ENCODE data around the gene DNM1. TPM values are rescaled to one million over a fixed set of nuclear protein-coding genes. Genes with fewer than 3 reads are reported as not detected.
A peak's percentile ranks its signal among the peaks of the same experiment; 100 is the strongest.

Gene DNM1
- total RNA-seq (2014; rRNA removed; shearing (Covaris generic)) = 5.5 and 6.1 TPM in 2 replicates

DNA sequence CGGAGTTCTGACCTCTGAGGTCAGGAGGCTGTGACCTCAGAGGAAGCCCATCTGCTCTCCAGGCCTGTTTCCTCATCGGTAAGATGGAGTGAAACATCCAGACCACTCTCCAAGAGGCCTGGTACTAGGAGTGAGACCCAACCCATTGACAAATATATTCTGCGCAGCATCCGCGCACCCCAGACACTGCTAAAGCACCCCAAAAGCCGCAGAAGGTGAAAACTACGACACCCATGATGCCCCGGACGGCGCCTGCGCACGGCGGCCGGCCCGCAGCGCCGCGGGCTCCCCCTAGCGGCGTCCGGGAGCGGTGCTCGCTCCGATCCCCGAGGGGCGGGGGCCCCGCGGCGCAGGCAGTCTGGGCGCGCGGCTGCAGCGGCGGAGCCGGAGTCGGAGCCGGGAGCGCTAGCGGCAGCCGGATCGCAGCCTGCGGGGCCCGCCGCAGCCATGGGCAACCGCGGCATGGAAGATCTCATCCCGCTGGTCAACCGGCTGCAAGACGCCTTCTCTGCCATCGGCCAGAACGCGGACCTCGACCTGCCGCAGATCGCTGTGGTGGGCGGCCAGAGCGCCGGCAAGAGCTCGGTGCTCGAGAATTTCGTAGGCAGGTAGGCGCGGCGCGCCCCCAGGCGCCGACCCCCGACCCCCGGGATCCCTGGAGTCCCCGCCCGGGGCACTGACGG, at the start of gene DNM1:
Gene DNM1, plus strand, starts transcription at position 356 of the 683 bp plus-strand sequence. Its CDS starts 92 bp downstream, at position 448.
- peak; percentile 75 for DNase-seq (ENCODE audit: low spot score)
- in situ Hi-C loops (cut with HindIII; ENCODE audit: low sequenced_read_pairs) = no loop called here

- in situ Hi-C loops (cut with HindIII; ENCODE audit: low sequenced_read_pairs) = no loop called here
- DNase-seq (ENCODE audit: low spot score) = no peak
Measured at GRCh38 chr9:128153947-128154695, 49.1 kb upstream of the DNM1 start.

DNA sequence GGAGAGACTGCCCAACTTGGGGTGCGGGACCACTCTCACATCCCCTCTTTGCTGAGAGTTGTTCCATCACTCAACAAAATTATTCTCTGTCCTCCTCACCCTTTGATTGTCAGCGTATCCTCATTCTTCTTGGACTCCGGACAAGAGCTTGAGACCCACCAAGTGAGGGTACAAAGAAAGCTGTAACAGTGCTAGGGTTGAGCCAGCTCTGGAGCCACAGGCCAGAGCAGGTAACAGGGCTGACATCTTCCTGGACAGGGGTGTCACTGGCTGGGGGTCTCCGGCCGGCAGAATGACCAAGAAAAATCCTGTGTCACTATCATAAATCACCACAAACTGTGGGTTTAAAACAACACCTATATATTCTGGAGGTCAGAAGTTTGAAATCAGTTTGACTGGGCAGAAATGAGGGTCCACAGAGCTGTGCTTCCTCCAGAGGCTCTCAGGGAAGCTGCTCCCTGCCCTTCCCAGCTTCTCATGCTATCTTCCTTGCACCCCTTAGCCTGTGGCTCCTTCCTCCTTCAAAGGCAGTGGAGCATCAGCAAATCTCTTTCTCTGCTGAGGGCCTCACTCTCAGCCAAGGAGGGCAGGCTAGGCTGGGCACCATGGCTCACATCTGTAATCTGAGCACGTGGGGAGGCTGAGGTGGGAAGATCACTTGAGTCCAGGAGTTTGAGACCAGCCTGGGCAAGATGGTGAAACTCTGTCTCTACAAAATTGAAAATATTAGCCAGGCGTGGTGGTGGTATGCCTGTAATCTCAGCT, 47.3 kb upstream of the DNM1 start:
- no peak for DNase-seq (ENCODE audit: low spot score)
- in situ Hi-C loops (cut with HindIII; ENCODE audit: low sequenced_read_pairs) = no loop called here

GRCh38 chr9:128159522-128159783, 43.7 kb upstream of the DNM1 start:
- in situ Hi-C loops (cut with HindIII; ENCODE audit: low sequenced_read_pairs) = no loop called here
- DNase-seq (ENCODE audit: low spot score) = no peak

DNA sequence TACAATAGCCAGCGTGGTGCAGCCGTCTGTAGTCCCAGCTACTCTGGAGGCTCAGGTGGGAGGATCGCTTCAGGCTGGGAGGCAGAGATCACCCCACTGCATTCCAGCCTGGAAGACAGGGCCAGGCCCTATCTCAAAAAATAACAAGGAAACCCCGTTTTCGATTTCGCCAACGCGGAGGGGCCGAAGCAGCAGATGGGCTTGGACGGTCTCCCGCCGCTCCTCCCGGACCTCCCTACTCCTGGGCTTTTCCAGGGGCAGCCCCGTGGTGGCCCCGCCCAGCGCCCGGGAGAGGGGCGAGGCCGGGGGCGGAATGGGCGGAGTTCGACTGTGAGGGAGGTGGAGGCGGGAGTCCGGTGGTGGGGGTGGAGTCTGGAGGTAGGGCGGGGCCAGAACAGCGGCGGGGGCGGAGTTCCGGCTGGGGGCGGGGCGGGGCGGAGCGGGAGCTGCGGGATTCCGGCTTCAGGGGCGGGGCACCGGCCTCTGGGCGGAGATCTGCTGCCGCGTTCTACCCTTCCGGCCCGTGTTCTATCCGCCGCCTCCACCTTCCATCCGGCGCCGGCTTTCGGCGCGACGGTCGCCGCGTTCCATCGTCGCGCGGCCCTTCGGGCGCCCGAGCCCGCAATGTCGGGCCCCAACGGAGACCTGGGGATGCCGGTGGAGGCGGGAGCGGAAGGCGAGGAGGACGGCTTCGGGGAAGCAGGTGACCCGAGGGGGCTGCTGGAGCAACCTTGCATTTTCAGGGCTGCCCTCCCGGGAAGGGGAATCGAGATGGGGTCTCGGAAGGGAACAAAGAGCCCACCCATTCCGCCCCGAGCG, 43.2 kb upstream of the DNM1 start, which contains the start of gene BBLN:
Gene BBLN, plus strand, starts transcription at position 482 of the 819 bp plus-strand sequence. Its CDS starts 143 bp downstream, at position 625.
- peak; percentile 95 for DNase-seq (ENCODE audit: low spot score)
- in situ Hi-C loops (cut with HindIII; ENCODE audit: low sequenced_read_pairs) = no loop called here

DNA sequence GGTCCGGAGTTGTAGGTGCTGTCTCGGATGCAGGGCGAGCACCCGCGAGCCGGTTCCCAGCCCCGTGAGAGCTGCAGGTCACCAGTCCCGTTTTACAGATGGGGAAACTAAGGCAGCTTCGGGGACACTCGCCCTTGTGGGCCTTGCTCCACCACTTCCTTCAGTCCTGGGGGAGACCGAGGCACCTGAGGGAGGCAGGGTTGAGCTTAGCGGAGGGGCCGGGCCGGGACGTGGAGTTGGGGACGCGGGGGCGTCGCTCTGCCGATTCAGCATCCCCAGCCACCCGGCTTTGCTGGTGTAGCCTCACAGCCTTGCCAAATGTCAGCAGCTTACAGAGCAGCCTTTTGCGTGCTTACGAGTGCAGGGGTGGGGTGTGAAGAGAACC, 42.6 kb upstream of the DNM1 start:
- in situ Hi-C loops (cut with HindIII; ENCODE audit: low sequenced_read_pairs) = no loop called here
- peak; percentile 33 for DNase-seq (ENCODE audit: low spot score)

DNA sequence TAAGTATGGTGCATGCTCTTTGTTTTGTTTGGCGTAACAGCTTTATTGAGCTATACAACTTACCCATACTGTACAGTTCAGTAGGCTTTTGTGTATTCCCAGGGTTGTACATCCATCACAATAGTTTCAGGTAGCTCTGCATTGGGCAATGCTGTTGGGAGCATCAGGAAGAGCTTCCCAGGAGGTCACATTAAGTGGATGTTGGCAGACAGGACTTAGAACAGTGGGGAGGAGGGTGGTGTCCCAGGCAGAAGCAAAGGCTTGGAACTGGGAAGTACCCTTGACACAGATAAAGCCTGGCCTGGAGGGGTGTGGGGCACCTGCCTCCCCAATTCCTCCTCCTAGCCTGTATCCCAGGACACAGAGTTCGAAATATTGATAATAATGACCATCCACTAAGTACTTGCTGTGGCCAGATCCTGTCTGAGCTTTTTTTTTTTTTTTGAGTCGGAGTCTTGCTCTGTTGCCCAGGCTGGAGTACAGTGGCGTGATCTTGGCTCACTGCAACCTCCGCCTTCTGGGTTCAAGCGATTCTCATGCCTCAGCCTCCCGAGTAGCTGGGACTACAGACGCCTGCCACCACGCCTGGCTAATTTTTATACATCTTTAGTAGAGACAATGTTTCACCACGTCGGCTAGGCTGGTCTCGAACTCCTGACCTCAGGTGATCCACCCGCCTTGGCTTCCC, 41.8 kb upstream of the DNM1 start:
- in situ Hi-C loops (cut with HindIII; ENCODE audit: low sequenced_read_pairs) = no loop called here
- peak; percentile 39 for DNase-seq (ENCODE audit: low spot score)

GRCh38 chr9:128162215-128163026, 40.8 kb upstream of the DNM1 start:
- DNase-seq (ENCODE audit: low spot score) = peak; percentile 32
- in situ Hi-C loops (cut with HindIII; ENCODE audit: low sequenced_read_pairs) = no loop called here

GRCh38 chr9:128163027-128163515, 40.1 kb upstream of the DNM1 start:
- DNase-seq (ENCODE audit: low spot score) = no peak
- in situ Hi-C loops (cut with HindIII; ENCODE audit: low sequenced_read_pairs) = no loop called here

DNA sequence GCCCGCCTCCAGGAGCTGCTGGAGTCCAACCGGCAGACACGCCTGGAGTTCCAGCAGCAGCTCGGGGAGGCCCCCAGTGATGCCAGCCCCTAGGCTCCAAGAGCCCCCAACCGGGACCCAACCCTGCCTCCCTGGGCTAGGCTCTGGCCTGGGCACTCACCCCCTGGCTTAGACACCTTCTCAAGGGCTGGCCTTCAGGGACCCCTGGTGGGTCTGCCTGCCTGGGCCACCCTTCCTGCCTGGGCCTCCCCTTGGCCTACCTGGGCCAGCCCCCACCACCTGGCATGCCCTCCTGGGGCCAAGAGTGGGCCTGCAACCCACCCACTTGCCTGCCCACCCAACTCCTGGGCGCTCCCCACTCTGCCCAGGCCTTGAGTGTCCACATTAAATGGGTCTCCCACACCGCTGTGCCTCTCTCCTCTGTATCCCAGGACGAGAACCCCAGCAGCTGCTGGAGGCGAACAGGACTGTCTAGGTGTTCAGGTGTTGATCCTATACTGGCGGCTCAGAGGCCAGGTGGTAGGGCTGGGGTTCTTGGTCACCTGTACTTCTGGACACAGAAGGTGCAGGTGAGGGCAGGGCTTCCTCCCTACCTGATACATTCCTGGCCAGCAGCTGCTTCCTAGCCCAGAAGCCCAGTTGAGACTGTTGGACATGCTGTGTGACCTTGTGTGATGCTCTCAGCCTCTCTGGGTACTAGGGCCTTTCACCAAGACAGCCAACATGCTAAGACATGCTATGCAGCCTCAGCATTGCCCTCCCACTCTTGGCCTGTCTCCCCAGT, 39.5 kb upstream of the DNM1 start:
- in situ Hi-C loops (cut with HindIII; ENCODE audit: low sequenced_read_pairs) = no loop called here
- DNase-seq (ENCODE audit: low spot score) = no peak

- in situ Hi-C loops (cut with HindIII; ENCODE audit: low sequenced_read_pairs) = no loop called here
- no peak for DNase-seq (ENCODE audit: low spot score)
Measured at GRCh38 chr9:128164307-128164885, 38.8 kb upstream of the DNM1 start.

DNA sequence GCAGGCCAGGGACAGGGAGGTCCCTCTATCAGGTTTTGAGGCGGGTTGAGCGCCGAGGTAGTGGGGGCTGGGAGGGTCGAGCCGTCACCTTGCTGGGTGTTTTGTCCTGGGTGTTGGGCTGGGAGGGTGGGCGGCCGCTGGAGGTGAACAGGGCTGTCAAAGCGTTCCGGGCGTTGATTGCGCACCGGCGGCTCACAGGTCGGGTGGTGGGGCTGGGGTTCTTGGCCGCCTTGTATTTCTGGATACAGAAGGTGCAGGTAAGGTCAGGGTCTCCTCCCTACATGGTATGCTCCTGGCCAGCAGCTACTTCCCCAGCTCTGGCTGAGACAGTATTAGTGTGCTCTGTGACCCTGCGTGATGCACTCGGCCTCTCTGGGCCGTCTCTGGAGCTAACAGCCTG, 37.0 kb upstream of the DNM1 start:
- in situ Hi-C loops (cut with HindIII; ENCODE audit: low sequenced_read_pairs) = no loop called here
- DNase-seq (ENCODE audit: low spot score) = no peak

DNA sequence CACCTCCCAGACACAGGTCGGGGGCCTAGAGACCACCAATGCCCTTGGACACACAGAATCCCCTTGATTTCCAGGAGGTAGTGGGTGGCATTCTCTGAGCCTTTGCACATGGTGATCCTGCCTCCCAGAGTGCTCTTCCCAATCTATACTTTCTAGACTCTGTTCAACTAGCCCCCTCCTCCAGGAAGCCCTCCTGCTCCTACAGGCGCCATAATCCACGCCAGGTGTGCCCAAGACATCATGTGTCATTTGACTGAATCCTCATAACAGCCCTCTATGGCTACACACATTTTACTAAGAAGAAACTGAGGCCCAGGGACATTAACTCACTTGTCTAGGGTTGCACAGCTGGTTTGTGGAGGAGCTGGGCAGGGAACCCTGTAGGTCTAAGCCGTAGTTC, 36.0 kb upstream of the DNM1 start:
- DNase-seq (ENCODE audit: low spot score) = no peak
- in situ Hi-C loops (cut with HindIII; ENCODE audit: low sequenced_read_pairs) = no loop called here

DNA sequence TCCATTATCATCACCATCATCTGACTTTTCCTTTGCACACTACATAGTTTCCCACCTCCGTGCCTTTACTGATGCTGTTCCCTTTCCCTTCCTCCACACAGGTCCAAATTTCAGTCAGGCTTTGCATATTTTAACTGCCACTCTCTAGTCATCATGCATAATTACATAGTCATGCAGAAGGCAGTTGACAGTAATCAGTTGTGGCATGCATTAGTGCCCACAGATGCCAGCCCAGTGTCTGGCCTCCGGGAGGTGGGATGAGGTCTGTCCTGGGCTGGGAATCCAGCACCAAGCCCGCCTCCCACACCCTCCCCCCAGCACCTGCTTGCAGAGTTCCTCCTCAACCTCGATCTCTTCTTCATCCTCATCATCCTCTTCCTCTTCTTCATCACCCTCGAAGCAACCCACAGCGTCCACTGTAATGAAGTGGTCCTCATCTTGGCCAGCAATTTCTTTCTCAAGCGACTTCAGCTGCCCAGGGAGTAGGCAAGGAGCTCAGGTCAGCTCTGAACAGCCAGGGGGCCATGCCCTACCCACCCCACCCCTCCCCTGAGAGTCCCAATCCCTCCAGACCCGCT, 34.4 kb upstream of the DNM1 start:
- in situ Hi-C loops (cut with HindIII; ENCODE audit: low sequenced_read_pairs) = no loop called here
- DNase-seq (ENCODE audit: low spot score) = peak; percentile 82

DNA sequence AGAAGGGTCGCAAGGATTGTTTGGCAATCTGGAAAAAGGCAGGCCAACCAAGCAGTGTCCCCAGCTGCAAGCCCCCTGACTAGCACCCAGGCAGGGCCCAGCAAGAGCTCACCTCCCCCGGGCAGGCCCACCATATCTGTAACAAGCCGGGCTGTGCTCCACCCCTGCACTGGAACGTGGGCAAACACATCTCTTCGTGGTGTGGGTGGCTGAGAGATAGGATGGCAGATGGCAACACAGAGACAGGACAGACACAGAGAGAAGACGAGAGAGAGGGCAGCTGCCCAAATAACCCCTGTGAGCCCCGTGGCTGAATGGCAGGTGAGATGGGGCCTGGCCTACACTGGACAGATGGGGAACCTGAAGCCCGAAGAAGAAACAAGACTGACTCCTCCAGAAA, 33.7 kb upstream of the DNM1 start:
- DNase-seq (ENCODE audit: low spot score) = peak; percentile 43
- in situ Hi-C loops (cut with HindIII; ENCODE audit: low sequenced_read_pairs) = no loop called here

GRCh38 chr9:128169925-128170324, 33.3 kb upstream of the DNM1 start:
- in situ Hi-C loops (cut with HindIII; ENCODE audit: low sequenced_read_pairs) = no loop called here
- no peak for DNase-seq (ENCODE audit: low spot score)

DNA sequence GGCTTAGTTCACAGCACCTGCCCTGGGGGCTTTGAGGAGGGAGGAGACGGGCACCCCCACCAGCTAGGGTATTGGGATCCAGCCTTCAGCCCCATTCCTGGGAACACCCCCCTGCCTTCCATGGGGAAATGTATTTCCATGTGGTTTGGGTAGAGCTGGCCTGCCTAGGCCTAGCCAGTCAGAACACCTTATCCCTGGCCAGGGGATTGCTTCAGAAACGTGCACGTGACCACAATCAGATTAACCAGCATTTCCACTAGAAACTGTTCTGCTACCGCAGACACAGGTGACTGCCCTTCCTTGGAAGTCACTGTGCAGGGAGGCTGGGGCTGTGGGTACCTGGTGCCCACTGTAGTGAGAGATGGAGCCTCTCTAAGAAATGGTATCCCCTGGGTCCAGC, 29.1 kb upstream of the DNM1 start:
- DNase-seq (ENCODE audit: low spot score) = no peak
- in situ Hi-C loops (cut with HindIII; ENCODE audit: low sequenced_read_pairs) = no loop called here

Measured in G401 (cell line).